ENCODE results near the gene FBXL16. TPM values are rescaled to one million over a fixed set of nuclear protein-coding genes. Genes with fewer than 3 reads are reported as not detected.
A peak's percentile ranks its signal among the peaks of the same experiment; 100 is the strongest.

FBXL16 gene
- total RNA-seq, 1 experiment from 2014 or later, result 1.1 TPM

- peaks cover 5% of the 10 kb centered on the region for H3K4me1 ChIP-seq (ENCODE audit: insufficient read depth, low read length, poor library complexity, severe bottlenecking)
- ChIA-PET POLR2A (ENCODE audit: low non-redundant PET) (interaction anchor here (0.6 kb wide), 1 partner anchor 31 kb away, joined by 4 read pairs; no protein-coding TSS in a partner anchor), CTCF (interaction anchor here (0.6 kb wide), 1 partner anchor 64 kb away, joined by 5 read pairs; no protein-coding TSS in a partner anchor)
- peak overlapping the region; percentile 83 for H3K27ac ChIP-seq (ENCODE audit: low read depth, low read length, poor library complexity, severe bottlenecking)
- H3K27me3 ChIP-seq (replicated peaks; ENCODE audit: insufficient read depth, low read depth, low read length, poor library complexity), result no peaks in the 10 kb centered on the region
- H3K36me3 ChIP-seq (ENCODE audit: insufficient read depth, low read length, poor library complexity, severe bottlenecking), result peaks cover 11% of the 10 kb centered on the region
- intact Hi-C loops (cut with micrococcal nuclease; ENCODE audit: unreplicated experiment), result no loop called here
- H3K9me3 ChIP-seq (ENCODE audit: low read depth, low read length, poor library complexity, severe bottlenecking), result no peaks in the 10 kb centered on the region
- no peak for DNase-seq (ENCODE audit: low spot score)
- BruUV-seq (replicated peaks), result no TSS peak
- no peak for TF ChIP-seq CTCF (conservative IDR thresholded peaks at IDR 0.05; ENCODE audit: low read depth, low read length)
- TF ChIP-seq EZH2 (IDR thresholded peaks at IDR 0.05; ENCODE audit: borderline replicate concordance, low read depth, low read length, poor library complexity, severe bottlenecking), result no peak
- H3K4me3 ChIP-seq (ENCODE audit: low read depth, low read length, poor library complexity, severe bottlenecking), result peak overlapping the region; percentile 100
Observed at GRCh38 chr16:739560-740458, 34.2 kb upstream of the FBXL16 start.

- no TSS peak for BruUV-seq (replicated peaks)
- Histone ChIP-seq H3K27ac (ENCODE audit: low read depth, low read length, poor library complexity, severe bottlenecking) (no peak overlapping the region), H3K27me3 (replicated peaks; ENCODE audit: insufficient read depth, low read depth, low read length, poor library complexity) (no peaks in the 10 kb centered on the region), H3K36me3 (ENCODE audit: insufficient read depth, low read length, poor library complexity, severe bottlenecking) (peaks cover 18% of the 10 kb centered on the region), H3K4me3 (ENCODE audit: low read depth, low read length, poor library complexity, severe bottlenecking) (no peak overlapping the region), H3K9me3 (ENCODE audit: low read depth, low read length, poor library complexity, severe bottlenecking) (no peaks in the 10 kb centered on the region), H3K4me1 (ENCODE audit: insufficient read depth, low read length, poor library complexity, severe bottlenecking) (peaks cover 5% of the 10 kb centered on the region)
- no peak for TF ChIP-seq CTCF (conservative IDR thresholded peaks at IDR 0.05; ENCODE audit: low read depth, low read length)
- TF ChIP-seq EZH2 (IDR thresholded peaks at IDR 0.05; ENCODE audit: borderline replicate concordance, low read depth, low read length, poor library complexity, severe bottlenecking), result no peak
- intact Hi-C loops (cut with micrococcal nuclease; ENCODE audit: unreplicated experiment), result no loop called here
- DNase-seq (ENCODE audit: low spot score), result no peak
- ChIA-PET POLR2A (ENCODE audit: low non-redundant PET) (no interaction called here), CTCF (no interaction called here)
Observed at GRCh38 chr16:736936-737481, 31.4 kb upstream of the FBXL16 start.

DNA sequence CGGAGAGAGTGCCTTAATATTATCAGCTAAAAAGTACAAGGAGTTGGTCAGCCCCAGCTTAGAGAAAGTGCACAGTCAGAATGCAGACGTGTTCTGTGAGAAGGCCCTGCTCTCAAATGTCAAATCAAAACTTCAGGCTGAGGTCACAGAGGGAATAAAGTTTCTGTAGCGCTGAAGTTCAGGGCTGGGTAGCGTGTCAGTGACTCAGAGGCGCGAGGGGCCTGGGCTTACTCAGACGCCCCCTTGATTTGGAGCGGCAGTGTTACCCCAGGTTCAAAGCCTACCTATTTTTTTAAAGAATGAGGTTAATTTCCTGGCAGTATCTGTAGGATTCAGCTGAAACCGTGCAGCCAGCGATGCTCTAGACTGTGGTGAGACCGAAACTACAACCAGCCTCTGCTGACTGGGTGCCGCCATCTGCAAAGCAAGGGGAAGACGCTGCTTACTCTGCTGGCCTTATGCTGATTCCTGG, 30.4 kb upstream of the FBXL16 start:
- DNase-seq (ENCODE audit: low spot score), result no peak
- ChIA-PET CTCF (no interaction called here), POLR2A (ENCODE audit: low non-redundant PET) (no interaction called here)
- intact Hi-C loops (cut with micrococcal nuclease; ENCODE audit: unreplicated experiment), result no loop called here
- Histone ChIP-seq H3K27ac (ENCODE audit: low read depth, low read length, poor library complexity, severe bottlenecking) (no peak overlapping the region), H3K27me3 (replicated peaks; ENCODE audit: insufficient read depth, low read depth, low read length, poor library complexity) (no peaks in the 10 kb centered on the region), H3K36me3 (ENCODE audit: insufficient read depth, low read length, poor library complexity, severe bottlenecking) (peaks cover 18% of the 10 kb centered on the region), H3K9me3 (ENCODE audit: low read depth, low read length, poor library complexity, severe bottlenecking) (no peaks in the 10 kb centered on the region), H3K4me3 (ENCODE audit: low read depth, low read length, poor library complexity, severe bottlenecking) (no peak overlapping the region), H3K4me1 (ENCODE audit: insufficient read depth, low read length, poor library complexity, severe bottlenecking) (peaks cover 5% of the 10 kb centered on the region)
- BruUV-seq (replicated peaks), result no TSS peak
- no peak for TF ChIP-seq CTCF (conservative IDR thresholded peaks at IDR 0.05; ENCODE audit: low read depth, low read length)
- no peak for TF ChIP-seq EZH2 (IDR thresholded peaks at IDR 0.05; ENCODE audit: borderline replicate concordance, low read depth, low read length, poor library complexity, severe bottlenecking)

All from A673 (cell line).